Measurements from ENCODE around the gene ABI3BP. TPM values are rescaled to one million over a fixed set of nuclear protein-coding genes. Genes with fewer than 3 reads are reported as not detected.

The ABI3BP gene
- total and polyA plus RNA-seq, 2 experiments from 2014 or later: 6.8 to 30.3 TPM

GRCh38 chr3:100761211-100761942 is 231.8 kb downstream of the ABI3BP start:
- Histone ChIP-seq H3K27ac (no peak overlapping the region), H3K4me2 (ENCODE audit: unreplicated experiment) (no peak overlapping the region), H3K36me3 (ENCODE audit: low read depth) (no peaks in the 10 kb centered on the region), H3F3A (ENCODE audit: insufficient read depth) (peaks cover 38% of the 10 kb centered on the region), H3K4me1 (ENCODE audit: insufficient read depth) (no peaks in the 10 kb centered on the region), H4K20me1 (ENCODE audit: insufficient read depth) (no peaks in the 10 kb centered on the region), H3K9me2 (ENCODE audit: insufficient read depth) (no peaks in the 10 kb centered on the region), H2AFZ (no peak overlapping the region), H3K9ac (no peak overlapping the region), H3K79me2 (ENCODE audit: insufficient read depth) (no peaks in the 10 kb centered on the region), H3K4me3 (no peak overlapping the region), H3K27me3 (replicated peaks; ENCODE audit: insufficient read depth) (no peaks in the 10 kb centered on the region), H3K9me3 (ENCODE audit: low read depth) (no peaks in the 10 kb centered on the region)
- TF ChIP-seq EZH2 (IDR thresholded peaks at IDR 0.05; ENCODE audit: insufficient read depth, poor library complexity, severe bottlenecking) (no peak), EZH2phosphoT487 (IDR thresholded peaks at IDR 0.05; ENCODE audit: insufficient read depth, low read depth) (no peak)
- in situ Hi-C loops (cut with MboI): loop anchor here (25.0 kb wide), 1 partner anchor 426 kb away; no protein-coding TSS in a partner anchor
- WGBS, 2 experiments (ENCODE audit: low coverage in 1 of 2, low lambda C conversion rate in 2 of 2, missing lambda C conversion rate in 2 of 2): 12 to 23% methylated on average over 1 of the region's 1 CpG
- no peak for DNase-seq

- Histone ChIP-seq H3K27me3 (replicated peaks; ENCODE audit: insufficient read depth) (no peaks in the 10 kb centered on the region), H3K36me3 (ENCODE audit: low read depth) (peaks cover 3% of the 10 kb centered on the region; the same call in 1 of the 2 replicates), H3K4me2 (ENCODE audit: unreplicated experiment) (no peak overlapping the region), H2AFZ (no peak overlapping the region), H3K9me3 (ENCODE audit: low read depth) (no peaks in the 10 kb centered on the region), H3K9me2 (ENCODE audit: insufficient read depth) (no peaks in the 10 kb centered on the region), H3K4me3 (no peak overlapping the region), H3K27ac (no peak overlapping the region), H3K79me2 (ENCODE audit: insufficient read depth) (no peaks in the 10 kb centered on the region), H3K9ac (no peak overlapping the region), H4K20me1 (ENCODE audit: insufficient read depth) (no peaks in the 10 kb centered on the region), H3K4me1 (ENCODE audit: insufficient read depth) (no peaks in the 10 kb centered on the region), H3F3A (ENCODE audit: insufficient read depth) (peaks cover 48% of the 10 kb centered on the region)
- DNase-seq: no peak
- TF ChIP-seq EZH2phosphoT487 (IDR thresholded peaks at IDR 0.05; ENCODE audit: insufficient read depth, low read depth) (no peak), EZH2 (IDR thresholded peaks at IDR 0.05; ENCODE audit: insufficient read depth, poor library complexity, severe bottlenecking) (no peak)
- in situ Hi-C loops (cut with MboI): loop anchor here (25.0 kb wide), 1 partner anchor 427 kb away; no protein-coding TSS in a partner anchor
- 32 to 34% methylated on average over 4 of the region's 4 CpGs for WGBS, 2 experiments (ENCODE audit: low coverage in 1 of 2, low lambda C conversion rate in 2 of 2, missing lambda C conversion rate in 2 of 2)
Measured at GRCh38 chr3:100760377-100760776, 232.8 kb downstream of the ABI3BP start.

GRCh38 chr3:100759950-100760349 is 233.3 kb downstream of the ABI3BP start:
- no peaks in the 10 kb centered on the region for H3K4me1 ChIP-seq (ENCODE audit: insufficient read depth)
- in situ Hi-C loops (cut with MboI): loop anchor here (25.0 kb wide), 1 partner anchor 427 kb away; no protein-coding TSS in a partner anchor
- peaks cover 52% of the 10 kb centered on the region for H3F3A ChIP-seq (ENCODE audit: insufficient read depth)
- no peak for DNase-seq
- no peak overlapping the region for H3K4me3 ChIP-seq
- H3K79me2 ChIP-seq (ENCODE audit: insufficient read depth): no peaks in the 10 kb centered on the region
- no peaks in the 10 kb centered on the region for H3K27me3 ChIP-seq (replicated peaks; ENCODE audit: insufficient read depth)
- H3K9me3 ChIP-seq (ENCODE audit: low read depth): no peaks in the 10 kb centered on the region
- no peak for TF ChIP-seq EZH2 (IDR thresholded peaks at IDR 0.05; ENCODE audit: insufficient read depth, poor library complexity, severe bottlenecking)
- no peak for TF ChIP-seq EZH2phosphoT487 (IDR thresholded peaks at IDR 0.05; ENCODE audit: insufficient read depth, low read depth)
- no peak overlapping the region for H2AFZ ChIP-seq
- no peak overlapping the region for H3K4me2 ChIP-seq (ENCODE audit: unreplicated experiment)
- no peak overlapping the region for H3K9ac ChIP-seq
- H4K20me1 ChIP-seq (ENCODE audit: insufficient read depth): no peaks in the 10 kb centered on the region
- peaks cover 7% of the 10 kb centered on the region; the same call in 1 of the 2 replicates for H3K36me3 ChIP-seq (ENCODE audit: low read depth)
- H3K27ac ChIP-seq: no peak overlapping the region
- H3K9me2 ChIP-seq (ENCODE audit: insufficient read depth): no peaks in the 10 kb centered on the region

- Histone ChIP-seq H4K20me1 (ENCODE audit: insufficient read depth) (no peaks in the 10 kb centered on the region), H3K27me3 (replicated peaks; ENCODE audit: insufficient read depth) (no peaks in the 10 kb centered on the region), H3F3A (ENCODE audit: insufficient read depth) (peaks cover 59% of the 10 kb centered on the region), H3K36me3 (ENCODE audit: low read depth) (peaks cover 14% of the 10 kb centered on the region), H3K4me1 (ENCODE audit: insufficient read depth) (no peaks in the 10 kb centered on the region), H3K4me2 (ENCODE audit: unreplicated experiment) (no peak overlapping the region), H3K79me2 (ENCODE audit: insufficient read depth) (no peaks in the 10 kb centered on the region), H3K9me3 (ENCODE audit: low read depth) (no peaks in the 10 kb centered on the region), H3K27ac (no peak overlapping the region), H3K9me2 (ENCODE audit: insufficient read depth) (no peaks in the 10 kb centered on the region), H2AFZ (no peak overlapping the region), H3K4me3 (no peak overlapping the region), H3K9ac (no peak overlapping the region)
- in situ Hi-C loops (cut with MboI): loop anchor here (25.0 kb wide), 1 partner anchor 428 kb away; no protein-coding TSS in a partner anchor
- WGBS, 2 experiments (ENCODE audit: low coverage in 1 of 2, low lambda C conversion rate in 2 of 2, missing lambda C conversion rate in 2 of 2): 84 to 88% methylated on average over 3 of the region's 3 CpGs
- no peak for DNase-seq
- no peak for TF ChIP-seq EZH2 (IDR thresholded peaks at IDR 0.05; ENCODE audit: insufficient read depth, poor library complexity, severe bottlenecking)
- no peak for TF ChIP-seq EZH2phosphoT487 (IDR thresholded peaks at IDR 0.05; ENCODE audit: insufficient read depth, low read depth)
Measured at GRCh38 chr3:100759159-100759558, 234.1 kb downstream of the ABI3BP start.

Data from GM23248 (cell line).